Hypothalamus (tissue), 51 donors: ENCODE measurements around the gene LRRC3B.
"Not testable (repeated sequence)": the region's sequence is repeated elsewhere in the genome, so short reads cannot be mapped to it uniquely, and the experiment has no call there.

Experiments used
- DNase-seq, 51 donors: peaks; one replicate each; lab custom pipeline; 2025; lab: John Stamatoyannopoulos, UW

The LRRC3B gene, protein sequence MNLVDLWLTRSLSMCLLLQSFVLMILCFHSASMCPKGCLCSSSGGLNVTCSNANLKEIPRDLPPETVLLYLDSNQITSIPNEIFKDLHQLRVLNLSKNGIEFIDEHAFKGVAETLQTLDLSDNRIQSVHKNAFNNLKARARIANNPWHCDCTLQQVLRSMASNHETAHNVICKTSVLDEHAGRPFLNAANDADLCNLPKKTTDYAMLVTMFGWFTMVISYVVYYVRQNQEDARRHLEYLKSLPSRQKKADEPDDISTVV

GRCh38 chr3:26622621-26623418, at the start of gene LRRC3B:
TSS of gene LRRC3B (plus strand) at chr3:26622772. CDS start at chr3:26709673, 86,901 bp downstream.
- DNase-seq, result peak in 34 of 51 donors; percentile 2 to 72 (median 42)

- no peak for DNase-seq
Measured at GRCh38 chr3:26574766-26575165, 47.8 kb upstream of the LRRC3B start.

GRCh38 chr3:26579116-26579515, 43.5 kb upstream of the LRRC3B start:
- no peak for DNase-seq

DNA sequence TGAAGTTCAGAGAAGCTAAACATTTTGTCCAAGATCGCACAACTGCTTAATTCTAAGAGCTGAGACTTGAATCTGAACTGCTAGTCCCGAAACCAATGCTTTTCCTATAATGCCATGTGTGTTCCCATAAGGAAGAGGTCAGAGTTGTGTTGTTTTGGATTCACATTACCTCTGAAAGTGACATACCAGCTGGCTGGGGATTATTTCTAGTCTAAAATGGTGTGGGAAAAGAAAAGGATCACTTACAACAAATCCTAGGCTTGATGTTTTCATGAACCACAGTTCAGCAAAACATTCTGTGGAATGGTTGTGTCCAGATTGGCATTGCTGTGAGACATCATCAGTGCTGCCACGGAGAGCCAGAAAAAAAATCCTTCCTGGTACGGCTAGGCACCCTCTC, 35.0 kb upstream of the LRRC3B start:
- no peak for DNase-seq

- DNase-seq, result no peak
Measured at GRCh38 chr3:26588931-26589330, 33.6 kb upstream of the LRRC3B start.

DNA sequence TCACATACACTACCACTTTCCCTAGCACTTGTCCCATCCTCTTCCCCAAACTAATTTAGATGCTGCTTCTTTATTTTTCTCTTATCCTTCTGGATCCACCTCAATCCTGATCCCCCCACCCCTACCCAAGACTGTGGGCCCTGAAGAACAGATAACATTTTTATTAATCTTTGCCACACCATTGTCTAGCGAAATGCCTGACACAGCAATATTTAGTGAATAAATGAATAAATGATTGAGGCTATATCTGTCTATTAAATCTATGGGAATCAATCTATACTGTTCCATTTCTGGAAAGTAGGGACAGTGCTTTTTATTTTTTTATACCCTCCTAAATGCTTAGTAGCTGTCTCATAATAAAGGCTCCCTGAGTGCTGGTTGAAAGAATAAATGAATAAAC, 32.9 kb upstream of the LRRC3B start:
- no peak for DNase-seq

GRCh38 chr3:26590919-26591484, 31.6 kb upstream of the LRRC3B start:
- DNase-seq, result no peak

GRCh38 chr3:26591926-26592325, 30.6 kb upstream of the LRRC3B start:
- no peak for DNase-seq

- DNase-seq, result no peak
Measured at GRCh38 chr3:26592451-26592850, 30.1 kb upstream of the LRRC3B start.

- no peak for DNase-seq
Measured at GRCh38 chr3:26596335-26596734, 26.2 kb upstream of the LRRC3B start.

DNA sequence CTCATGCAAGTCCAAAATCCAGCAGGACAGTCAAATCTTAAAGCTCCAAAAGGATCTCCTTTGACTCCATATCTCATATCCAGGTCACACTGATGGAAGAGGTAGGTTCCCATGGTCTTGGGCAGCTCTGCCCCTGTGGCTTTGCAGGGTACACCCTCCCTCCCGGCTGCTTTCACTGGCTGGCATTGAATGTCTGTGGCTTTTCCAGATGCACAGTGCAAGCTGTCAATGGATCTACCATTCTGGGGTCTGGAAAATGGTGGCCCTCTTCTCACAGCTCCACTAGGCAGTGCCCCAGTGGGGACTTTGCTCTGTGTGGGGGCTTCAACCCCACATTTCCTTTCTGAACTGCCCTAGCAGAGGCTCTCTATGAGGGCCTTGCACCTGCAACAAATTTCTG, 19.3 kb upstream of the LRRC3B start:
- not testable (repeated sequence) for DNase-seq

GRCh38 chr3:26603771-26604170, 18.8 kb upstream of the LRRC3B start:
- not testable (repeated sequence) for DNase-seq

GRCh38 chr3:26614006-26614685, 8.4 kb upstream of the LRRC3B start:
- no peak for DNase-seq

GRCh38 chr3:26621176-26621575, 1.4 kb upstream of the LRRC3B start:
- no peak for DNase-seq

- peak in 5 of 51 donors; percentile 10 to 72 (median 38) for DNase-seq
Measured at GRCh38 chr3:26621906-26622620, 509 bp upstream of the LRRC3B start.

GRCh38 chr3:26623419-26624208, 1.0 kb downstream of the LRRC3B start:
- peak in 15 of 51 donors; percentile 3 to 52 (median 19) for DNase-seq

DNA sequence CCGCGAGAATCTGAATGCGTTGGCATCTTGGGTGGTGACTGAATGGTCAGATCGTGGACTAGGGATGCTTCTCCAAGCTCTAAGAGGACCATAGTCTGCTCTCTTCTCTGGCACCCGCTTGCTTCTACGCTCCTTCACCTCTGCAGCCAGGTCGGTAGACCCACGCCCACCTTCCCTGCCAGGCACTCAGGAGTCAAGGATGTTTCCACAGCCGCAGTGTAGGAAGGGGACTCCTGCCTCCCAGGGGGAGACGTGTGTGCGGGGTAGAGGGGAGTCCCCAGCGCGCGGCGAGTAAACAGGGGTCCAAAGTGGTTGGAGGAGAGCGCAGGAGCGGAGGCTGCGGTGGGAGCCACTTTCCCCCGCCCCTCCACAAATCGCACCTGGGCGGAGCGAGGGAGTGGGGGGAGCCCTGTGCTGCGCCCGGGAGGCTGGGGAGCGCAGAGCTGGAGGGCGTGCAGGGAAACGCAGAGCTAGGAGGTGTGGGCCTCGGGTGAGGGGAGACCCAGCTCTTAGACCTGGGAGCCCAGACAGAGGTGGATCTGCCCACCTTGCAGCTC, 1.7 kb downstream of the LRRC3B start:
- DNase-seq, result peak in 17 of 51 donors; percentile 5 to 49 (median 18)

GRCh38 chr3:26625187-26625586, 2.6 kb downstream of the LRRC3B start:
- peak in 2 of 51 donors; percentile 4 to 20 for DNase-seq

DNA sequence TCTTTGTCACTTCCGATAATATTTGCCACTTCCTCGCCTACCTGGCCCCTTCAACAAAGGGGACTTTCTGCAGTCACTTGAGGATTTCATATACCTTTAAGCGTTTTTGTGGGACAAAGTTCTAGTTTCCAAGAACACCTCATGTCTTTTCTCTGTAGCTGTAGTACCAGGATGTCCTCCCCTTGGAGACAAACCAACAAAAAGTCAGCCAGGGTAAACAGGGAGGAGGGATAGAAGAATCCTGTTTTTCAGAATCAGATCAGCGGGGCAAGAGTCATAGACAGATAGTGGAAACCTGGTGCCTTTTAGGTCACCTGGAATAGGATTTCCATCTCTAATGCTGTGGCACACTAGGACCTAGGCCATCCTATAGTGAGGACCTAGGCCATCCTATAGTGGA, 4.5 kb downstream of the LRRC3B start:
- DNase-seq, result no peak
